Measurements from ENCODE around the gene ADGRG3.

DNA sequence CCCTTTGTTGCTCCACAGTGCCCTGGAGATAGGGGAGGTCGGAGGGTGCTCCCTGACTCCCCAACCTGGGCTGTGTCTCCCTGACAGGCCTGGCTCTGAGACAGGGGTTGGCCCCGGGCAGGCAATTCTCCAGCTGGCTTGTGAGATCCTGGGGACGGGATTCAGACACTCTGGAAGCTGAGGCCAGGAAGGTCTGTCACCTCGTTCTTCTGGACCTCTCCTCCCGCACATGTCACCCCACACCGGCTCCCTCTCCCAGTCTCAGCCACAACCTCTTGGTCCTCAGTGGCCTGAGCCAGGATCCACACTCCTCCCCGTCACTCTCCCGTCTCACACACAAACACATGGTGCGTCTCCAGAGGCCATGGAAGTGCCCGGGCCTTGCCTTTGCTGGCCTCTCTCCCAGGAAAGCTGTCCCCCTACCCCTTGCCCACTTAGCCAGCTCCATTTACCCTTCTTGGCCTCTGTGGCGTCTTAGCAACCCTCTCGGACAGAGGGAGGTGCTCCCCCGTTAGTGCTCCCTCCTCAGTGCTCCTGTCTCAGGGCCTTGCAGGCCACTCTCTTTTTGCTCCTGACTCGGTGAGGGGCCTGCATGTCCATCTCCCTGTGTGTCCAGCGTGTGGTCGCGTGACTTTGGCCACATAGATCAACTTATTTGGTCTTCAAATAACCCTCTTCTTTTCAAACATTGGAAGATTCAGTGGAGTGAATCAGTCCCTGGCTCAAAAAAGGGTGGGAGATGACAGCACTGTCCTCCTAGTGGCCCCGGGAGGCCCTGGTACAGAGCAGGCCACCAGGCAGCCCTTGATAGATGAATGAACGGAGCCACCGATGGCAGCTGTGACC, 747 bp downstream of the ADGRG3 start:
- TF ChIP-seq CTCF (IDR thresholded peaks at IDR 0.05) (no peak), EZH2 (IDR thresholded peaks at IDR 0.05; ENCODE audit: borderline replicate concordance, insufficient read depth, low read depth, low read length, poor library complexity, severe bottlenecking) (no peak)
